ENCODE measurements around the gene CC2D1B. TPM values are rescaled to one million over a fixed set of nuclear protein-coding genes. Genes with fewer than 3 reads are reported as not detected.

The CC2D1B gene
- total RNA-seq, 1 experiment from 2014 or later: 34.7 TPM

DNA sequence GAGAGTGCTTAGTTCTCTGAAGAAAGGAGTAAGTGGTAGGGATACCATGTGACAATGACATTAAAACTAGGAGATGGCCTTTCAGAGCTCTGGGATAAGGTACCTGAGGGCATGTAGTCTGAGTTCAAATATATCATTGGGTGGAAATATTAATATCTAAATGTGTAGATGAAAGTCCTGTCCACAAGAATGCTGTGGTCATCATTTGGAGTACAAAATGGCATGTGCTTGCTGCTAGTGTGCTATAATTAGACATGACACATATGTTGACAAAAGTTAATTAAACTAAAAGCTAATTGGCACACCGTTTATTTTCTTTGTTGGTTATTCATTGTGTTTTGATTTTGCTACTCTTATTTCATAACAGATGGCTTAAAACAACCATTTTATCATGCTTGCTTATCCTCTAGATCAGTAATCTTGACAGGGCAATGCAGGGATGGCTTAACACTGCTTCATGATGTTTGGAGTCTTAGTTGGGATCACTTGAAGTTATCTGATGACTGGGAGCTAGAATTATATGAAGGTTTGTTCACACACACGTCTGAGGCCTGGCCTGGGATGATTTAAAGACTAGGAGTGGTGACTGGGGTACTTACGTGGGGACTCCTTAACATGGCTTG, 31.0 kb downstream of the CC2D1B start:
- H3K27ac ChIP-seq (ENCODE audit: low read depth, low read length, poor library complexity, severe bottlenecking): no peak overlapping the region
- H3K4me1 ChIP-seq (ENCODE audit: insufficient read depth, low read length, poor library complexity, severe bottlenecking): no peaks in the 10 kb centered on the region
- H3K9me3 ChIP-seq (ENCODE audit: low read depth, low read length, poor library complexity, severe bottlenecking): no peaks in the 10 kb centered on the region
- CTCF ChIA-PET: no interaction called here
- POLR2A ChIA-PET (ENCODE audit: low non-redundant PET): no interaction called here
- intact Hi-C loops (cut with micrococcal nuclease; ENCODE audit: unreplicated experiment): no loop called here
- no peaks in the 10 kb centered on the region for H3K27me3 ChIP-seq (replicated peaks; ENCODE audit: insufficient read depth, low read depth, low read length, poor library complexity)
- H3K36me3 ChIP-seq (ENCODE audit: insufficient read depth, low read length, poor library complexity, severe bottlenecking): no peaks in the 10 kb centered on the region
- DNase-seq (ENCODE audit: low spot score): no peak
- BruUV-seq (replicated peaks): no TSS peak
- no peak overlapping the region for H3K4me3 ChIP-seq (ENCODE audit: low read depth, low read length, poor library complexity, severe bottlenecking)
- TF ChIP-seq, protein P1, sequence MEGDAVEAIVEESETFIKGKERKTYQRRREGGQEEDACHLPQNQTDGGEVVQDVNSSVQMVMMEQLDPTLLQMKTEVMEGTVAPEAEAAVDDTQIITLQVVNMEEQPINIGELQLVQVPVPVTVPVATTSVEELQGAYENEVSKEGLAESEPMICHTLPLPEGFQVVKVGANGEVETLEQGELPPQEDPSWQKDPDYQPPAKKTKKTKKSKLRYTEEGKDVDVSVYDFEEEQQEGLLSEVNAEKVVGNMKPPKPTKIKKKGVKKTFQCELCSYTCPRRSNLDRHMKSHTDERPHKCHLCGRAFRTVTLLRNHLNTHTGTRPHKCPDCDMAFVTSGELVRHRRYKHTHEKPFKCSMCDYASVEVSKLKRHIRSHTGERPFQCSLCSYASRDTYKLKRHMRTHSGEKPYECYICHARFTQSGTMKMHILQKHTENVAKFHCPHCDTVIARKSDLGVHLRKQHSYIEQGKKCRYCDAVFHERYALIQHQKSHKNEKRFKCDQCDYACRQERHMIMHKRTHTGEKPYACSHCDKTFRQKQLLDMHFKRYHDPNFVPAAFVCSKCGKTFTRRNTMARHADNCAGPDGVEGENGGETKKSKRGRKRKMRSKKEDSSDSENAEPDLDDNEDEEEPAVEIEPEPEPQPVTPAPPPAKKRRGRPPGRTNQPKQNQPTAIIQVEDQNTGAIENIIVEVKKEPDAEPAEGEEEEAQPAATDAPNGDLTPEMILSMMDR (conservative IDR thresholded peaks at IDR 0.05; ENCODE audit: low read depth, low read length): no peak
- TF ChIP-seq EZH2 (IDR thresholded peaks at IDR 0.05; ENCODE audit: borderline replicate concordance, low read depth, low read length, poor library complexity, severe bottlenecking): no peak

DNA sequence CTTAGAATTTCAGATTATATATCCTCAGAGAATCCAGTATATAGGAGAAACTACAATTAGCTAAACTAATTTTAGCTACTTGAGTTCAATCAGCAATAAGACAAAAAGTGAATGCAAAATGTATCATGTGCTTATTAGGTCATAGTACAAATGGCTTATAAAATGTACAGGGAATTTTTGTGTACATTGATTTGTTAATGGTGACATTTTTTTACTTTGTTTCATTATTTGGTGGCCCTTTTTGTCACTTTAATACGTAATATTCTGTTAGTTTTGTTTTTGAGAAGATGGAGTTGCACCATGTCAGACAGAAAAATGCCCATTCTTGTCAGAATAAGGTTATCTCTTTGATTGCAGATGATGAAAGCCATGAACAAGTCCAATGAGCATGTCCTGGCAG, 33.6 kb downstream of the CC2D1B start:
- Histone ChIP-seq H3K27ac (ENCODE audit: low read depth, low read length, poor library complexity, severe bottlenecking) (no peak overlapping the region), H3K36me3 (ENCODE audit: insufficient read depth, low read length, poor library complexity, severe bottlenecking) (no peaks in the 10 kb centered on the region), H3K9me3 (ENCODE audit: low read depth, low read length, poor library complexity, severe bottlenecking) (no peaks in the 10 kb centered on the region), H3K4me1 (ENCODE audit: insufficient read depth, low read length, poor library complexity, severe bottlenecking) (peaks cover 13% of the 10 kb centered on the region), H3K27me3 (replicated peaks; ENCODE audit: insufficient read depth, low read depth, low read length, poor library complexity) (no peaks in the 10 kb centered on the region), H3K4me3 (ENCODE audit: low read depth, low read length, poor library complexity, severe bottlenecking) (no peak overlapping the region)
- POLR2A ChIA-PET (ENCODE audit: low non-redundant PET): no interaction called here
- TF ChIP-seq, protein P1 (conservative IDR thresholded peaks at IDR 0.05; ENCODE audit: low read depth, low read length): no peak
- no TSS peak for BruUV-seq (replicated peaks)
- intact Hi-C loops (cut with micrococcal nuclease; ENCODE audit: unreplicated experiment): no loop called here
- CTCF ChIA-PET: no interaction called here
- no peak for DNase-seq (ENCODE audit: low spot score)

DNA sequence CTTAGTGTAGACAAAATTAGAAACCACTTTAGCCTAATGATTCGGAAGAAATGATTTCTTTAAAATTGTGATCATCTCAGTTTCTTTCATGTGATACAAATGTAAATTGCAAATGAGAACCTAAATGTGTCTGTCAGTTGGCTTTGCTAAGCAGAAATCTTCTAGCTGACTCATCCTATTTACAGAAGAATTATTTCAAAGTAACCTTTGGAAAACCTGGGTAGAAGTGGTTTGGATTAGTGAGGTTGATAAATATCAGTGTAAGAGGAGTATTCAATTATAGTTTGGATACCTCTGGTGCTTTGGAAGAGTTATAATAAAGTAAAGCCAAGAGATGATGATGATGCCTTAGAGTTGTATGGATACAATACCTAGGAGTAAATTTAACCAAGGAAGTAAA, 37.4 kb downstream of the CC2D1B start:
- Histone ChIP-seq H3K4me3 (ENCODE audit: low read depth, low read length, poor library complexity, severe bottlenecking) (no peak overlapping the region), H3K27me3 (replicated peaks; ENCODE audit: insufficient read depth, low read depth, low read length, poor library complexity) (no peaks in the 10 kb centered on the region), H3K9me3 (ENCODE audit: low read depth, low read length, poor library complexity, severe bottlenecking) (no peaks in the 10 kb centered on the region), H3K36me3 (ENCODE audit: insufficient read depth, low read length, poor library complexity, severe bottlenecking) (no peaks in the 10 kb centered on the region), H3K27ac (ENCODE audit: low read depth, low read length, poor library complexity, severe bottlenecking) (no peak overlapping the region), H3K4me1 (ENCODE audit: insufficient read depth, low read length, poor library complexity, severe bottlenecking) (peaks cover 18% of the 10 kb centered on the region)
- no peak for TF ChIP-seq EZH2 (IDR thresholded peaks at IDR 0.05; ENCODE audit: borderline replicate concordance, low read depth, low read length, poor library complexity, severe bottlenecking)
- TF ChIP-seq, protein P1 (conservative IDR thresholded peaks at IDR 0.05; ENCODE audit: low read depth, low read length): no peak
- no peak for DNase-seq (ENCODE audit: low spot score)
- intact Hi-C loops (cut with micrococcal nuclease; ENCODE audit: unreplicated experiment): no loop called here
- ChIA-PET CTCF (no interaction called here), POLR2A (ENCODE audit: low non-redundant PET) (no interaction called here)
- no TSS peak for BruUV-seq (replicated peaks)

Data from A673 (cell line).